Endothelial cell of umbilical vein (primary cell): ENCODE results near the gene TJP3. TPM values are rescaled to one million over a fixed set of nuclear protein-coding genes. Genes with fewer than 3 reads are reported as not detected.

Source experiments
- BruUV-seq: library from RNA; stranded (reverse); fragments of 400-500 nt; replicated peaks from 2 replicates; lab custom pipeline; 2021; lab: Mats Ljungman, UMichigan
- CTCF ChIA-PET: fragments of 300-600, 350-600 bp; sonication (Branson Sonifier 250); formaldehyde crosslinking; loops from one replicate; lab custom pipeline; 2021; ENCODE audit warnings: antibody characterized with exemption, inconsistent platforms; lab: Charles Lee
- POLR2A ChIA-PET: fragments of 300-600, 350-600 bp; sonication (Branson Sonifier 250); formaldehyde crosslinking; loops from one replicate; lab custom pipeline; 2021; ENCODE audit warnings: antibody characterized with exemption, inconsistent platforms; lab: Charles Lee
- DNase-seq: peaks from one replicate; pipeline ENCODE4 v3.0.0-alpha.2; 2011; ENCODE audit warnings: low read depth, low spot score
- FAIRE-seq: peaks from 2 replicates; lab custom pipeline; 2011; peaks lifted over from hg19 to GRCh38; lab: Jason Lieb, UNC
- H2AFZ ChIP-seq: 2 replicates; pipeline ENCODE4 v1.6.0; 2012; ENCODE audit warnings: low read depth, low read length, control low read depth, inconsistent platforms
- H3K27ac ChIP-seq: 2 replicates; pipeline ENCODE4 v1.5.1; 2011; ENCODE audit warnings: low read depth, mild to moderate bottlenecking, control low read depth, low read length, moderate library complexity; ENCODE audit not compliant: insufficient read depth
- H3K27me3 ChIP-seq, 2 experiments: 2 replicates each; pipeline versions ENCODE4 v1.6.0 to v1.6.1; 2011; ENCODE audit warnings: low read length in 2 of 2, mixed read lengths in 1 of 2; ENCODE audit not compliant: control insufficient read depth in 2 of 2, insufficient read depth in 2 of 2
- H3K36me3 ChIP-seq, 2 experiments: 2 replicates in 1 of 2; 3 replicates in 1 of 2; pipeline ENCODE4 v1.5.1; 2011; ENCODE audit warnings: low read length in 2 of 2, mild to moderate bottlenecking in 1 of 2, moderate library complexity in 1 of 2; ENCODE audit not compliant: control insufficient read depth in 2 of 2, insufficient read depth in 2 of 2; ENCODE audit errors: extremely low read depth in 1 of 2
- H3K4me1 ChIP-seq: 3 replicates; pipeline ENCODE4 v1.5.1; 2011; ENCODE audit warnings: mild to moderate bottlenecking, low read length; ENCODE audit not compliant: control insufficient read depth, insufficient read depth; ENCODE audit errors: extremely low read depth
- H3K4me2 ChIP-seq: 2 replicates; pipeline ENCODE4 v1.6.1; 2011; ENCODE audit warnings: low read length, control low read depth, mixed read lengths; ENCODE audit not compliant: insufficient read depth
- H3K4me3 ChIP-seq, 3 experiments: fragments of 200-600 bp in 1 of 3; sonication (generic), shearing (Covaris generic) in 1 of 3; replicated peaks in 1 of 3; 2 replicates each; pipeline ENCODE4 v1.5.1; 2011 to 2016; ENCODE audit warnings: control low read depth in 3 of 3, low read length in 3 of 3, mild to moderate bottlenecking in 2 of 3, inconsistent platforms in 1 of 3, low read depth in 1 of 3, moderate library complexity in 1 of 3; ENCODE audit not compliant: insufficient read depth in 1 of 3
- H3K79me2 ChIP-seq: 2 replicates; pipeline ENCODE4 v1.6.0; 2012; ENCODE audit warnings: low read length, inconsistent platforms; ENCODE audit not compliant: control insufficient read depth, insufficient read depth
- H3K9ac ChIP-seq: replicated peaks from 2 replicates; pipeline ENCODE3; 2011; ENCODE audit warnings: low read length, control low read depth; ENCODE audit not compliant: insufficient read depth; ENCODE audit errors: extremely low read depth
- H3K9me1 ChIP-seq: replicated peaks from 3 replicates; pipeline ENCODE4 v1.6.0; 2011; ENCODE audit warnings: mild to moderate bottlenecking, low read length; ENCODE audit not compliant: control insufficient read depth, insufficient read depth; ENCODE audit errors: extremely low read depth
- H3K9me3 ChIP-seq: replicated peaks from 2 replicates; pipeline ENCODE4 v1.5.1; 2012; ENCODE audit warnings: low read length, inconsistent platforms; ENCODE audit not compliant: control insufficient read depth, insufficient read depth
- H4K20me1 ChIP-seq: replicated peaks from 2 replicates; pipeline ENCODE3; 2011; ENCODE audit warnings: mild to moderate bottlenecking, low read length; ENCODE audit not compliant: control insufficient read depth, insufficient read depth; ENCODE audit errors: extremely low read depth
- CTCF ChIP-seq, 2 donors: IDR thresholded peaks; 1 replicate in 1 of 2; 2 replicates in 1 of 2; pipeline ENCODE4 v1.5.1; 2011; ENCODE audit warnings: low read length in 2 of 2, mild to moderate bottlenecking in 2 of 2, moderate library complexity in 2 of 2, control low read depth in 1 of 2, inconsistent platforms in 1 of 2, low read depth in 1 of 2; ENCODE audit not compliant: insufficient read depth in 1 of 2; ENCODE audit errors: extremely low read depth in 1 of 2
- EZH2 ChIP-seq: IDR thresholded peaks from 2 replicates; pipeline ENCODE4 v1.6.1; 2012; ENCODE audit warnings: borderline replicate concordance, low read depth, mild to moderate bottlenecking, moderate library complexity, low read length, inconsistent platforms; ENCODE audit not compliant: severe bottlenecking
- FOS ChIP-seq: IDR thresholded peaks from 2 replicates; pipeline ENCODE4 v1.6.1; 2011; ENCODE audit warnings: mild to moderate bottlenecking, low read length, moderate library complexity, borderline replicate concordance; ENCODE audit not compliant: insufficient read depth
- GATA2 ChIP-seq: IDR thresholded peaks from 2 replicates; pipeline ENCODE4 v1.7.0; 2011; ENCODE audit warnings: low read depth, mild to moderate bottlenecking, moderate library complexity, mixed read lengths, low read length; ENCODE audit not compliant: insufficient read length, insufficient read depth
- JUN ChIP-seq: IDR thresholded peaks from 2 replicates; pipeline ENCODE4 v1.6.1; 2011; ENCODE audit warnings: borderline replicate concordance, low read depth; ENCODE audit not compliant: insufficient read length, insufficient read depth
- MAX ChIP-seq: IDR thresholded peaks from 2 replicates; pipeline ENCODE4 v1.6.1; 2011; ENCODE audit not compliant: insufficient read depth, insufficient read length
- MYC ChIP-seq: IDR thresholded peaks from one replicate; pipeline ENCODE4 v1.6.1; 2011; ENCODE audit warnings: mild to moderate bottlenecking, low read depth, low read length
- POLR2A ChIP-seq: IDR thresholded peaks from 2 replicates; pipeline ENCODE4 v1.6.1; 2012; ENCODE audit warnings: low read depth, mild to moderate bottlenecking, control low read depth, low read length
- POLR2AphosphoS5 ChIP-seq: IDR thresholded peaks from 2 replicates; pipeline ENCODE4 v1.6.1; 2012; ENCODE audit warnings: low read depth, mild to moderate bottlenecking, control low read depth, low read length, moderate library complexity; ENCODE audit not compliant: insufficient read depth
- dilution Hi-C: fragments of 300-500 bp; cut with MboI; formaldehyde crosslinking; loops from one replicate; pipeline ENCODE4 v1.15.0; 2019; ENCODE audit warnings: low sequenced_read_pairs; ENCODE audit not compliant: extremely low pct_ligation_motif_present
- intact Hi-C: fragments of 100-400 bp; cut with micrococcal nuclease; formaldehyde crosslinking; loops from one replicate; pipeline ENCODE4 v1.10.0; 2022
- polyA plus RNA-seq, 4 experiments: library from polyadenylated mRNA; depleted of rRNA in 3 of 4; stranded (reverse) in 3 of 4; unstranded in 1 of 4; fragments of >200 nt; gene quantifications; 2 replicates each; pipeline versions ENCODE4 v1.2.1 to v1.2.3, GENCODE V29; 2011 to 2012; ENCODE audit warnings: missing spikeins in 1 of 4
- total RNA-seq: library from RNA; stranded (reverse); gene quantifications from 2 replicates; pipeline ENCODE4 v1.2.3, GENCODE V29; 2021

The TJP3 gene
- total and polyA plus RNA-seq, 2 donors (not counting 3 experiments of a cell fraction or from before 2014, with no cell fraction given): 0.10 TPM; not detected in 1

- TF ChIP-seq FOS (no peak), JUN (no peak), MYC (no peak), POLR2A (no peak), CTCF (IDR thresholded peaks at IDR 0.05; ENCODE audit: extremely low read depth in 1 of 2, insufficient read depth in 1 of 2, low read depth in 1 of 2, low read length in 2 of 2) (no peak), POLR2AphosphoS5 (no peak), GATA2 (no peak), MAX (no peak), EZH2 (no peak)
- H3K9ac ChIP-seq: peak overlapping the region; percentile 80
- H3K27me3 ChIP-seq: no peaks in the 10 kb centered on the region
- peak; percentile 66 for FAIRE-seq
- no peak overlapping the region for H2AFZ ChIP-seq
- ChIA-PET POLR2A (no interaction called here), CTCF (interaction anchor here (0.6 to 3.1 kb wide), 11 partner anchors 9 to 154 kb away, joined by 3 to 66 read pairs (median 4); no protein-coding TSS in a partner anchor)
- peak overlapping the region; percentile 63 to 89 (median 81) for H3K4me3 ChIP-seq
- H3K79me2 ChIP-seq: peaks cover 50% of the 10 kb centered on the region
- peaks cover 8% of the 10 kb centered on the region for H3K4me1 ChIP-seq
- no peaks in the 10 kb centered on the region for H3K9me1 ChIP-seq
- DNase-seq: peak; percentile 18
- peaks cover 2 to 5% of the 10 kb centered on the region in 2 experiments for H3K36me3 ChIP-seq
- no peaks in the 10 kb centered on the region for H3K9me3 ChIP-seq
- H4K20me1 ChIP-seq: peaks cover 4% of the 10 kb centered on the region
- TSS peak; percentile 98 for BruUV-seq
- intact Hi-C loops: loop anchor here (1.0 kb wide), 1 partner anchor 16 kb away; no protein-coding TSS in a partner anchor
- H3K4me2 ChIP-seq: peak overlapping the region; percentile 64
- H3K27ac ChIP-seq: peak overlapping the region; percentile 70
- dilution Hi-C loops: no loop called here
Measured at GRCh38 chr19:3698974-3699740, 9.0 kb upstream of the TJP3 start.
